T-helper 22 cell (primary cell): Measurements from ENCODE around the gene FUNDC2.
"Not testable (repeated sequence)": the region's sequence is repeated elsewhere in the genome, so short reads cannot be mapped to it uniquely, and the experiment has no call there.

Experiments used
- DNase-seq: peaks from one replicate; pipeline ENCODE4 v3.0.0-alpha.2; 2020; ENCODE audit warnings: low read depth

The FUNDC2 gene

DNA sequence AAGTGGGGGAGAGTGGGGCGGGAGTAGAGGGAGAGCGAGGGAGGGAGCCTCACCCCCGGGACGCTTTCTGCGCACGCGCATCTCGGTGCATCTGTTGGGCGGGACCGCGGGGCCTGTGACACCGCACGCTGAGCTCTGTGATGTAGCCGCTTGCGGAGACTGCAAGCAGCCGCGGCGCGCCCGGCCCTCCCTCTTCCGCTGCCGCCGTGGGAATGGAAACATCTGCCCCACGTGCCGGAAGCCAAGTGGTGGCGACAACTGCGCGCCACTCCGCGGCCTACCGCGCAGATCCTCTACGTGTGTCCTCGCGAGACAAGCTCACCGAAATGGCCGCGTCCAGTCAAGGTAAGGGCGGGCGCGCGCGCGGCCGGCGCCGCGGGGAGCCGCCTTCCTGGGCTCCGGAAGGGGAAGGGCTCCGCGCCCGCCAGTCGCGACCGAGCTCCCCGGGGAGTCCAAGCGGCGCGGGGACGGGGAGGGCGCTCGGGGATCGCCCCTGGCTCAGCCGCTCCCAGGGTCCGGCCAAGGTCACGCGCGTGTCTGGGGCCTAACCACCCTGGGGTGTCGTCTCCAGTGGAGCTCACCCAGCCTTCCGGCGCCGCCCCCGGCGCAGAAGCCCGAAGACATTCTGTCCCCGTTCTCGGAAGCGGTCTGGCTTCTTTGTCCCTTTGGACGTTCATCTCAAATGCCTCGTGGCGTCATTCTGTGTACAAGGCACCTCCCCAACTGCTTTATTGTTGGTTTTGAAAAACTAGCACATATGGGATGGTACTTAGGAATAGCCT lies at the start of gene FUNDC2:
FUNDC2 (plus strand) TSS at position 118 of the 782 bp plus-strand sequence; CDS start at position 213, 95 bp downstream.
- peak; percentile 90 for DNase-seq

DNA sequence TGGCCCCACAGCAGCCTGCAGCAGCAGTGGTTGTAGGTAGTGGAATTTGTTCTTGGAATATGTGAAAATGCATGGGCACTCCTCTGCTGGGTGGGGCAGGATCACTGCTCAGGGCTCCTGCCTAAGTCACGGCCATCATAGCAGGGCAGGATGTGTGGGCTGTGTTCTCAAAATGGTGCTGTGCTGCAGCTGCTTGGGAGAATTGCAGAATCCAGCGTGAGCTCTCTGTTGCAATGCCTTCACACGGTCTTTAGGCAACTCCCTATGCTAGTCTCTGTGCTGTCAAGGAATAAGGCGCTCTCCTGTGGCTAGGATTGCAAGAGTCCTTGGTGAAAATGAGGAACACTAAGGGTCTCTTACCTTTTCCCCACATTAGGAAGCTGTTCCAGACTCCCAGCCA lies 47.0 kb upstream of the FUNDC2 start:
- DNase-seq, result no peak

DNA sequence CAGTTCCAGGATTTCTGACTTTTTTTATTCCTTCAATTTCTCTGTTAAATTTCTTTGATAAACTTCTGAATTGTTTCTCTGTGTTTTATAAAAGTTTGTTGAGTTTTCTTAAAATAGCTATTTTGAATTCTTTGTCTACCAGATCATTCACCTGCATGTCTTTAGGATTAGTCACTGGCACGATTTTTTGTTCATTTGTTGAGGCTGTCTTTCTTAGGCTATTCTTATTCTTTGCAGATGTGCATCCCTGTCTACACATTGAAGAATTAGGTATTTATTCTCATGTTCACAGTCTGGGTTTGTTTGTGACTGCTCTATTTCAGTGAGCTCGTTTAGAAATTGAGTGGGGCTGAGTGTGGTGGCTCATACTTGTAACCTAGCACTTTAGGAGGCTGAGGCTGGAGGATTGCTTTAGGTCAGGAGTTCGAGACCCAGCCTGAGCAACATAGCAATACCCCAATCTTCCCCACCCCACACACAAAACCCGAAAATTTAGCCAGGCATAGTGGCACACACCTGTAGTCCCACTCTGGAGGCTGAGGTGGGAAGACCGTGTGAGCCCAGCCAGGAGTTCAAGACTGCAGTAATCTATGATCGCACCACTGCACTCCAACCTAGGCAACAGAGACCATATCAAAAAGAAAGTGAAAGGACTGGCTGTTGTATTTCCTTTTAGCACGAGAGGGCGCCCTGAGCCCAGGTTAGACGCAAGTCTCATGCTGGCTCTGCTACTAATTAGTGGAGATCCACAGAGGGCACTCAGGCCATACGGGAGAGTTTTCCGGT lies 46.1 kb upstream of the FUNDC2 start:
- peak; percentile 44 for DNase-seq

- no peak for DNase-seq
These were observed 45.6 kb upstream of the FUNDC2 start for GRCh38 chrX:154981116-154981411.

GRCh38 chrX:154986826-154987575 lies 39.6 kb upstream of the FUNDC2 start:
- no peak for DNase-seq

- no peak for DNase-seq
These were observed 38.7 kb upstream of the FUNDC2 start for GRCh38 chrX:154987940-154988339.

GRCh38 chrX:154988719-154989118 lies 37.9 kb upstream of the FUNDC2 start:
- DNase-seq, result no peak

DNA sequence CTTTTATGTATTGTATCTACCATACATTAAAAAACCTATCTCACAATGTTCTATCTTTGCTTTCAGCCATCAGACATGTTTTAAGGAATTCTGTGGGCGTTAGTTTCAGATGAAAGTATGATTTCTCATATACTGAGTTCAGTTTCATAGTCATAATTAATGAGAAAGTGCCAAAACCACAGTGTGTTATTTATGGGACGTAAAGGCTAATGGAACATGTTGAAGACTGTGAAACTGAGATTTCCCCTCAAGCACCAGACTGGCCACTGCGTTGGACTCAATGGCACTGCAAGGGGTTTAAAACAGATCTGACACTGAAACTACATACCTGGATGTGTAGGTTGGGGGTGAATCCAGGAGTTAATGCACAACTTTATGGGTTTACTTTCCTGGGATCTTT lies 36.1 kb upstream of the FUNDC2 start:
- DNase-seq, result no peak

- no peak for DNase-seq
These were observed 35.6 kb upstream of the FUNDC2 start for GRCh38 chrX:154991039-154991438.

DNA sequence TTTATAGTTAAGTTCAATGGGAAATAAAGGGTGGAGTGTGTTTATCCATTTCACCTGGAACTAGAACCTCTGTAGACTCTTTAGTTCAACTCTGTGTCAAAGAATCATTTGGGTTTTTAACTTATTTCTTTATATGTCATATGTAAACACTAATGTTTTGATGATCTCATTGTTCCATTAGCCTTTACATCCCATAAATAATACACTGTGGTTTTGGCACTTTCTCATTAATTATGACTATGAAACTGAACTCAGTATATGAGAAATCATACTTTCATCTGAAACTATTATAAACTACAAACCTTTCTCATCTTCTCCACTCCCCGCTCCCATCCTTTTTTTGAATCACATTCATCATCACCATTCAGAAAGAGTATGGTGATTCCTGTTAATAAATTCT lies 35.2 kb upstream of the FUNDC2 start:
- no peak for DNase-seq

- no peak for DNase-seq
These were observed 28.3 kb upstream of the FUNDC2 start for GRCh38 chrX:154998204-154998880.

GRCh38 chrX:155000841-155001240 lies 25.8 kb upstream of the FUNDC2 start:
- DNase-seq, result no peak

- DNase-seq, result no peak
These were observed 24.8 kb upstream of the FUNDC2 start for GRCh38 chrX:155001873-155002272.

- DNase-seq, result no peak
These were observed 21.5 kb upstream of the FUNDC2 start for GRCh38 chrX:155005190-155005589.

DNA sequence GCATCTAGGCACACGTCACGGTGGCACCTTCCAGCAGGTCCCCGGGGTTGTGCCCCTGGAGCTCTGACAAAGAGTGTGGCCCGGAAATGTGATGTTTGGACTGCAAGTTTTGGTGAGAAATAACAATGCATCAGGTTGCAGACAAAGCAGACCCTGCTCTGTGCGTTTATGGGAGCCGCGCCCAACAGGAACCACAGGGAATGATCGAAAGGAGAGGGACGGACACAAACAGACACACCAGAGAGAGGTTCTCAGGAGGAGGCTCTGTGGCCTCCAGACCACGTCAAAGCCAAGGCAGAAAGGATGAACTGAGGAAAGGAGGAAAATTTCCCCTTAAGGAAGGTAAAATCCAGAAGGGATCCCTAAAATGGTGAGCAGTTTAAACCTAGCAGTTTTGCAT lies 20.3 kb upstream of the FUNDC2 start:
- DNase-seq, result not testable (repeated sequence)

- not testable (repeated sequence) for DNase-seq
These were observed 19.6 kb upstream of the FUNDC2 start for GRCh38 chrX:155006913-155007671.

- DNase-seq, result not testable (repeated sequence)
These were observed 18.1 kb upstream of the FUNDC2 start for GRCh38 chrX:155008578-155008977.

DNA sequence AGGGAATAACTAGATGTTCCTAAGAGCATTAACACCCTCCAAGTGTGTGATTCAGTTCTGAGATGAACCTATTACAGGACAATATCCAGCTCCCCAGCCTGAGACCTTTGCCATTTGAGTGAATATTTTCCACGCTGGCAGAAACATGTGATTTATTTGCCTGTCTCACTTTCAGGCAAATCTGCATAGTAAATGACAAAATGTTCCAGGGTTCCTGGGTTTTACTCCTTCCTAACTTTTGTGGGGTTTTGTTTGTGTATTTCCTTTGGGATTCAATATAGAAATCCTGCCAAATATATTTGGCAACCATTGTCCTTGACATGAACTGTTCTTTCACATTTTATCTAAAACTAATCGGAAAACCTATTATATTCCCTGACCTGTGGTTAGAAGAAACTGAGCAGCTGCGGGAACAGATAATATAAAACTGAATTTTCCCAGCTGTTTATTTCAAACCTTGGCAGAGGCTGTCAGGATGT lies 16.6 kb upstream of the FUNDC2 start:
- no peak for DNase-seq

DNA sequence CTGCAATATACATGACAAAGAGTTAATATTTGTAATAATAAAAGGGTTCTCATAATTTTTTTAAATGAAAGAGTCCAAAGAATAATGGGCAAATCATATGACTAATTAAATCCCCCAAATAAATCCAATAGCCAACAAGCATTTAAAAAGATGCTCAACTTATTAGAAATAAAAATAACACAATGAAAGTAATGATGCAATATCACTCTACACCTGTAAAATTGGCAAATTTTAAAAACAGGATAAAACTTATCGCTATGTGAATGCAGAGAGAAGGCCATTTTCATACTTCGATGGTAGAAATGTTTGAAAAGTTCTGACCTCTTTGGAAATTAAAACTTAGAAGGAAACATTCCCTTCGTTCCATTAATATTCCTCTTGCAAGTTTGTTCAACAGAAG lies 6.1 kb upstream of the FUNDC2 start:
- DNase-seq, result no peak

- no peak for DNase-seq
These were observed 4.1 kb upstream of the FUNDC2 start, which contains the start of gene F8 for GRCh38 chrX:155022585-155022984. Gene F8 (minus strand): TSS chrX:155022723. CDS start chrX:155022552, 171 bp downstream.
